A549 (cell line): Measurements from ENCODE around the gene GPRASP2.

ENCODE experiments used
- EP300 ChIP-seq, 2 experiments: fragments of >200 bp; sonication (Bioruptor Twin); formaldehyde crosslinking; IDR thresholded peaks; 2 replicates in 1 of 2; 3 replicates in 1 of 2; pipeline ENCODE4 v1.6.1; 2016 to 2017
- HOXA7 ChIP-seq: fragments of 250-450 bp; sonication (Bioruptor Pico); IDR thresholded peaks from 2 replicates; pipeline ENCODE4 v1.5.0; 2020; ENCODE audit warnings: mild to moderate bottlenecking, moderate library complexity
- POLR2A ChIP-seq: IDR thresholded peaks from 2 replicates; pipeline ENCODE4 v1.6.1; 2012; ENCODE audit warnings: mild to moderate bottlenecking, low read length

- TF ChIP-seq POLR2A (no peak), HOXA7 (CRISPR knock-in tag) (no peak), EP300 (IDR thresholded peaks at IDR 0.05) (no peak)
Observed at GRCh38 chrX:102696306-102696705, 15.9 kb upstream of the GPRASP2 start.
